K562 (cell line): ENCODE results near the gene FBXO44. TPM values are rescaled to one million over a fixed set of nuclear protein-coding genes. Genes with fewer than 3 reads are reported as not detected.
A peak's percentile ranks its signal among the peaks of the same experiment; 100 is the strongest.

Experiments used
- ATAC-seq: fragments of 200-7000 bp; cut with Tn5 transposase; 3 replicates; pipeline ENCODE4 v1.9.1; 2020; ENCODE audit warnings: moderate library complexity
- BruUV-seq: library from RNA; stranded (reverse); fragments of 400-500 nt; replicated peaks from 2 replicates; lab custom pipeline; 2021; lab: Mats Ljungman, UMichigan
- CTCF ChIA-PET: fragments of 300-600 bp; formaldehyde crosslinking; extraction: SDS; loops from one replicate; lab custom pipeline; 2021; ENCODE audit warnings: low intra/inter-chr PET ratio; lab: Yijun Ruan, JAX
- POLR2A ChIA-PET: fragments of 300-600, 350-650 bp; sonication (Branson Sonifier 250); formaldehyde crosslinking; extraction: SDS; loops from one replicate; lab custom pipeline; 2021; ENCODE audit warnings: antibody characterized with exemption, inconsistent platforms; lab: Yijun Ruan, JAX
- DNase-seq, 4 experiments: peaks; one replicate each; pipeline versions ENCODE4 v3.0.0 to v3.0.0-alpha.2; 2011 to 2018; ENCODE audit warnings: low spot score in 3 of 4, mixed read lengths in 3 of 4; ENCODE audit errors: extremely low read depth in 1 of 4
- FAIRE-seq: peaks from 2 replicates; lab custom pipeline; 2011; peaks lifted over from hg19 to GRCh38; lab: Jason Lieb, UNC
- H2AFZ ChIP-seq: 2 replicates; pipeline ENCODE4 v1.6.0; 2011; ENCODE audit warnings: low read depth, low read length, control low read depth, inconsistent platforms
- H3K27ac ChIP-seq: fragments of 200-600 bp; 3 replicates; pipeline ENCODE4 v1.8.0; 2011; ENCODE audit warnings: low read depth, mild to moderate bottlenecking, control low read depth, inconsistent platforms, low read length, moderate library complexity, mixed read lengths; ENCODE audit errors: extremely low read depth
- H3K27me3 ChIP-seq, 2 experiments: fragments of 300-600 bp in 1 of 2; 2 replicates in 1 of 2; 3 replicates in 1 of 2; pipeline versions ENCODE4 v1.6.0 to v1.8.0; 2011; ENCODE audit warnings: inconsistent platforms in 2 of 2, low read length in 2 of 2, mild to moderate bottlenecking in 1 of 2, mixed read lengths in 1 of 2, moderate library complexity in 1 of 2; ENCODE audit not compliant: control insufficient read depth in 2 of 2, insufficient read depth in 2 of 2
- H3K36me3 ChIP-seq: fragments of 300-600 bp; 3 replicates; pipeline ENCODE4 v1.8.0; 2011; ENCODE audit warnings: mild to moderate bottlenecking, low read length, inconsistent platforms; ENCODE audit not compliant: control insufficient read depth, insufficient read depth
- H3K4me1 ChIP-seq, 2 experiments: fragments of 200-600 bp in 1 of 2; replicated peaks in 1 of 2; 2 replicates in 1 of 2; 3 replicates in 1 of 2; pipeline versions ENCODE4 v1.5.1 to v1.8.0; 2011; ENCODE audit warnings: inconsistent platforms in 2 of 2, low read length in 2 of 2, mild to moderate bottlenecking in 1 of 2, mixed read lengths in 1 of 2, moderate library complexity in 1 of 2; ENCODE audit not compliant: control insufficient read depth in 2 of 2, insufficient read depth in 2 of 2
- H3K4me2 ChIP-seq: 2 replicates; pipeline ENCODE4 v1.6.1; 2011; ENCODE audit warnings: low read length, control low read depth, inconsistent platforms, mixed read lengths; ENCODE audit not compliant: insufficient read depth
- H3K4me3 ChIP-seq: fragments of 200-600 bp; sonication (generic), shearing (Covaris generic); 2 replicates; pipeline ENCODE4 v1.5.1; 2016; ENCODE audit warnings: control low read depth, inconsistent platforms
- H3K79me2 ChIP-seq: fragments of 200-600 bp; 3 replicates; pipeline ENCODE4 v1.8.0; 2011; ENCODE audit warnings: low read length, inconsistent platforms; ENCODE audit not compliant: control insufficient read depth, insufficient read depth
- H3K9ac ChIP-seq, 2 experiments: 2 replicates each; pipeline versions ENCODE4 v1.6.0 to v1.6.1; 2011; ENCODE audit warnings: low read depth in 2 of 2, low read length in 2 of 2, control low read depth in 1 of 2, inconsistent platforms in 1 of 2, mild to moderate bottlenecking in 1 of 2, mixed read lengths in 1 of 2; ENCODE audit not compliant: insufficient read depth in 1 of 2
- H3K9me1 ChIP-seq: one replicate; pipeline ENCODE4 v1.6.0; 2011; ENCODE audit warnings: inconsistent platforms, mild to moderate bottlenecking, low read length, moderate library complexity; ENCODE audit not compliant: control insufficient read depth, insufficient read depth
- H3K9me3 ChIP-seq: replicated peaks from 2 replicates; pipeline ENCODE4 v1.5.1; 2011; ENCODE audit warnings: low read depth, low read length, inconsistent platforms; ENCODE audit not compliant: control insufficient read depth, insufficient read depth
- H4K20me1 ChIP-seq: replicated peaks from 2 replicates; pipeline ENCODE4 v1.6.1; 2011; ENCODE audit warnings: low read length, inconsistent platforms, mixed read lengths; ENCODE audit not compliant: control insufficient read depth, insufficient read depth
- ARID1B ChIP-seq: fragments of 450-650 bp; IDR thresholded peaks from 2 replicates; pipeline ENCODE4 v1.6.1; 2016; ENCODE audit warnings: antibody characterized with exemption, mild to moderate bottlenecking, inconsistent platforms
- ARID3B ChIP-seq: fragments of 250-450 bp; sonication (Bioruptor Pico); IDR thresholded peaks from 2 replicates; pipeline ENCODE4 v1.4.0; 2020; ENCODE audit warnings: borderline replicate concordance
- BRCA1 ChIP-seq, 2 experiments: fragments of 450-650 bp in 1 of 2; sonication (generic) in 1 of 2; formaldehyde crosslinking in 1 of 2; IDR thresholded peaks; 2 replicates each; pipeline versions ENCODE4 v1.5.0 to v1.6.1; 2017 to 2020; ENCODE audit warnings: mild to moderate bottlenecking in 1 of 2, missing genetic modification reagents in 1 of 2
- CBFA2T2 ChIP-seq: fragments of 450-650 bp; conservative IDR thresholded peaks from 2 replicates; pipeline ENCODE4 v1.6.1; 2017; ENCODE audit warnings: mild to moderate bottlenecking
- CCNT2 ChIP-seq: IDR thresholded peaks from 2 replicates; pipeline ENCODE4 v1.6.1; 2011; ENCODE audit warnings: borderline replicate concordance, low read depth, mild to moderate bottlenecking, moderate library complexity, mixed read lengths, low read length; ENCODE audit not compliant: insufficient read length; ENCODE audit errors: extremely low read depth
- HDAC1 ChIP-seq, 2 experiments: fragments of 450-650 bp; IDR thresholded peaks; 2 replicates each; pipeline ENCODE4 v1.6.1; 2016 to 2017; ENCODE audit warnings: inconsistent platforms in 1 of 2, mild to moderate bottlenecking in 1 of 2, moderate library complexity in 1 of 2
- ILK ChIP-seq: fragments of 450-650 bp; IDR thresholded peaks from 2 replicates; pipeline ENCODE4 v1.6.1; 2016; ENCODE audit warnings: missing genetic modification characterization, low read depth, mild to moderate bottlenecking, missing compliant biosample characterization, moderate library complexity, borderline replicate concordance
- NFYB ChIP-seq: IDR thresholded peaks from 2 replicates; pipeline ENCODE4 v1.6.1; 2011; ENCODE audit warnings: mild to moderate bottlenecking, moderate library complexity; ENCODE audit not compliant: insufficient read length; ENCODE audit errors: extremely low read depth
- NR2C1 ChIP-seq, 2 experiments: fragments of 450-650 bp; IDR thresholded peaks; 2 replicates each; pipeline ENCODE4 v1.6.1; 2017; ENCODE audit warnings: mild to moderate bottlenecking in 2 of 2, antibody characterized with exemption in 1 of 2, inconsistent platforms in 1 of 2, missing compliant biosample characterization in 1 of 2, missing genetic modification characterization in 1 of 2
- NR3C1 ChIP-seq: sonication (generic); formaldehyde crosslinking; IDR thresholded peaks from 2 replicates; pipeline ENCODE4 v1.8.1; 2022; ENCODE audit warnings: missing genetic modification reagents
- RCOR1 ChIP-seq, 2 experiments: IDR thresholded peaks; 2 replicates each; pipeline ENCODE4 v1.6.1; 2012; ENCODE audit warnings: low read depth in 2 of 2, low read length in 2 of 2, borderline replicate concordance in 1 of 2, improper control_type of control experiment in 1 of 2
- RFX1 ChIP-seq: fragments of 450-650 bp; IDR thresholded peaks from 2 replicates; pipeline ENCODE4 v1.6.1; 2016; ENCODE audit warnings: mild to moderate bottlenecking, moderate library complexity
- SAP30 ChIP-seq: fragments of 200-600 bp; sonication (generic); IDR thresholded peaks from 2 replicates; pipeline ENCODE4 v1.6.1; 2012; ENCODE audit warnings: borderline replicate concordance, low read depth, mild to moderate bottlenecking, moderate library complexity, low read length, control low read depth, inconsistent platforms; ENCODE audit not compliant: insufficient read depth, poor library complexity, severe bottlenecking
- SMAD2 ChIP-seq: fragments of 150-350 bp; IDR thresholded peaks from 2 replicates; pipeline ENCODE4 v1.6.1; 2014; ENCODE audit warnings: low read depth, mild to moderate bottlenecking, low read length
- ZNF174 ChIP-seq: fragments of 250-450 bp; sonication (Bioruptor Pico); IDR thresholded peaks from 2 replicates; pipeline ENCODE4 v1.4.0; 2020; ENCODE audit warnings: mild to moderate bottlenecking
- ZNF184 ChIP-seq: sonication (generic); formaldehyde crosslinking; IDR thresholded peaks from 2 replicates; pipeline ENCODE4 v1.5.0; 2020; ENCODE audit warnings: missing genetic modification reagents
- WGBS: fragments of 100-300 bp; shearing (Covaris generic); methylation state at CpG from one replicate; pipeline ENCODE4 v1.1.6; 2016; ENCODE audit warnings: low coverage, mixed read lengths; ENCODE audit not compliant: insufficient coverage; ENCODE audit errors: missing lambda C conversion rate; 5-methylcytosine and 5-hydroxymethylcytosine counted together
- in situ Hi-C: fragments of 300-500 bp; cut with MboI; formaldehyde crosslinking; loops from 4 replicates; pipeline ENCODE4 v1.15.0; 2018; ENCODE audit warnings: inconsistent platforms, mixed read lengths
- intact Hi-C: fragments of 100-400 bp; cut with micrococcal nuclease; formaldehyde crosslinking; loops from 2 replicates; pipeline ENCODE4 v1.14.2; 2022
- polyA plus RNA-seq, 8 experiments: library from polyadenylated mRNA; depleted of rRNA in 4 of 8; stranded (reverse) in 5 of 8; unstranded in 3 of 8; fragments of >200 nt; fragmentation: Nextera tagmentation in 2 of 8; fragmentation: Illumina TruSeq in 1 of 8; extraction: Ambion mirVana in 2 of 8; extraction: Trizol in 1 of 8; gene quantifications; 2 replicates each; pipeline versions ENCODE4 v1.2.1 to v1.2.3, GENCODE V29; 2011 to 2014; ENCODE audit warnings: inconsistent platforms in 1 of 8, missing spikeins in 1 of 8
- total RNA-seq, 7 experiments: library from RNA; depleted of rRNA in 6 of 7; stranded (reverse); fragments of >200 nt in 6 of 7; fragmentation: Illumina TruSeq in 2 of 7; extraction: Trizol in 2 of 7; gene quantifications; 2 replicates each; pipeline versions ENCODE4 v1.2.1 to v1.2.3, GENCODE V29; 2011 to 2021; ENCODE audit warnings: low replicate concordance in 1 of 7
- TF ChIP-seq, protein P1 (sequence below), 2 experiments: fragments of 450-650 bp; IDR thresholded peaks; 2 replicates each; pipeline ENCODE4 v1.6.1; 2016
- TF ChIP-seq, protein P2 (sequence below): sonication (generic); formaldehyde crosslinking; IDR thresholded peaks from 2 replicates; pipeline ENCODE4 v1.8.0; 2022; ENCODE audit warnings: mild to moderate bottlenecking, missing genetic modification reagents

The FBXO44 gene
- total and polyA plus RNA-seq, 9 of the 15 experiments (the other 6 are each of a cell fraction or from before 2014, with no cell fraction given), result 0.69 to 20.9 (median 6.7) TPM

DNA sequence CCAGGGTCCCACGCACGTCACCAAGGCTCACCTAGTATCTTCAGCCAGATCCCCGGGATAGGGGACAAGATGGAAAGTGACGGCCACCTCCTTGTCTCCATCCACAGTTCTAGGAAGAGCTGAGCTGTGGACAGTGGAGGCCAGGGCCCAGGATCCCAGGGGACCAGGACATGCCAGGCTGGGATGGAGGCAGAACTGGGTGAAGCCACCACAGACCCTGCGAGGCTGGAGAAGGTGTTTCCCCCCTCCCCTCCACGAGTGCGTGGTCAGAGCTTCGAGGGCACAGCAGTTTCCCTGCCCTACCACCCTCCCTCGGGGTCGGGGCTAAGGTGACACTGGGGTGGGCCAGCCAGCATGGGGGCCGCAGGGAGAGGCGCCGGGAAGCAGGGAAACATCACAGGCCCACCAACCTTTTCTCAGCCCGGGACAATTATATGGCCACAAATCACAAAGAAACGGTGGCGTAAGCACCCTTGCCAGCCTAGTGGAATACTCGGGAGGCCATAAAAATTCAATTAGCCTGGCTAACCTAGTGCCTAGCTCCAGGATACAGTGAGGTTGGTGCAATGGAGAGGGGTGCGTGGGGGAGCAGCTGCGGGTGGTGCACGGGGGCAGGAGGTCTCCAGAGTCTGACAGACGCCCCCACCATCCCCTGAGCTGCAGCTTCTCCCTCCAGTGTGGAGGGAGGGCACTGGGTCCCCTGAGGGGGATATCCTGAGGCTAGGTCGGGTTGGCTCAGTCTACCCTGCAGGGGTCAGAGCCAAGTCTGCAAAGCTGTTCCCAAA is 50.2 kb downstream of the FBXO44 start:
- Histone ChIP-seq H3K9ac (peak overlapping the region in 1 of 2 experiments; percentile 80; a peak in 2 of 4 replicates), H3K79me2 (no peaks in the 10 kb centered on the region), H2AFZ (no peak overlapping the region), H3K27ac (no peak overlapping the region), H3K4me3 (no peak overlapping the region), H3K9me1 (no peaks in the 10 kb centered on the region), H3K36me3 (no peaks in the 10 kb centered on the region), H4K20me1 (no peaks in the 10 kb centered on the region), H3K27me3 (peaks cover 2 to 16% of the 10 kb centered on the region in 2 experiments; a peak in 3 of 5 replicates), H3K4me2 (no peak overlapping the region), H3K9me3 (no peaks in the 10 kb centered on the region), H3K4me1 (peaks cover 25 to 61% of the 10 kb centered on the region in 2 experiments)
- no peak for ATAC-seq
- BruUV-seq, result no TSS peak
- 36% methylated on average over 22 of the region's 22 CpGs for WGBS
- no peak for FAIRE-seq
- intact Hi-C loops, result loop anchor here (5.0 kb wide), 1 partner anchor 33 kb away; no protein-coding TSS in a partner anchor
- CTCF ChIA-PET, result no interaction called here
- POLR2A ChIA-PET, result interaction anchor here (0.6 to 1.6 kb wide), 10 partner anchors 8 to 962 kb away, joined by 3 to 6 read pairs (median 4); no protein-coding TSS in a partner anchor
- in situ Hi-C loops, result no loop called here
- DNase-seq, result no peak
- TF ChIP-seq RCOR1 (IDR thresholded peaks at IDR 0.05; ENCODE audit: borderline replicate concordance in 1 of 2, low read depth in 2 of 2, low read length in 2 of 2), result no peak
- no peak for TF ChIP-seq ZNF184 (CRISPR knock-in tag)
- TF ChIP-seq HDAC1 (IDR thresholded peaks at IDR 0.05), result no peak
- TF ChIP-seq, protein P1, sequence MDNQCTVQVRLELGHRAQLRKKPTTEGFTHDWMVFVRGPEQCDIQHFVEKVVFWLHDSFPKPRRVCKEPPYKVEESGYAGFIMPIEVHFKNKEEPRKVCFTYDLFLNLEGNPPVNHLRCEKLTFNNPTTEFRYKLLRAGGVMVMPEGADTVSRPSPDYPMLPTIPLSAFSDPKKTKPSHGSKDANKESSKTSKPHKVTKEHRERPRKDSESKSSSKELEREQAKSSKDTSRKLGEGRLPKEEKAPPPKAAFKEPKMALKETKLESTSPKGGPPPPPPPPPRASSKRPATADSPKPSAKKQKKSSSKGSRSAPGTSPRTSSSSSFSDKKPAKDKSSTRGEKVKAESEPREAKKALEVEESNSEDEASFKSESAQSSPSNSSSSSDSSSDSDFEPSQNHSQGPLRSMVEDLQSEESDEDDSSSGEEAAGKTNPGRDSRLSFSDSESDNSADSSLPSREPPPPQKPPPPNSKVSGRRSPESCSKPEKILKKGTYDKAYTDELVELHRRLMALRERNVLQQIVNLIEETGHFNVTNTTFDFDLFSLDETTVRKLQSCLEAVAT (IDR thresholded peaks at IDR 0.05), result no peak
- no peak for TF ChIP-seq SAP30
- TF ChIP-seq BRCA1 (IDR thresholded peaks at IDR 0.05), result no peak
- no peak for TF ChIP-seq BRCA1 (CRISPR knock-in tag; IDR thresholded peaks at IDR 0.05)
- TF ChIP-seq ARID3B (CRISPR knock-in tag), result no peak
- TF ChIP-seq CBFA2T2, result no peak
- TF ChIP-seq ARID1B, result no peak
- TF ChIP-seq NR2C1 (IDR thresholded peaks at IDR 0.05), result no peak
- no peak for TF ChIP-seq NR2C1 (tag; IDR thresholded peaks at IDR 0.05)
- no peak for TF ChIP-seq RFX1
- no peak for TF ChIP-seq SMAD2
- no peak for TF ChIP-seq NR3C1 (CRISPR knock-in tag)
- TF ChIP-seq CCNT2, result no peak
- no peak for TF ChIP-seq NFYB
- TF ChIP-seq, protein P2, sequence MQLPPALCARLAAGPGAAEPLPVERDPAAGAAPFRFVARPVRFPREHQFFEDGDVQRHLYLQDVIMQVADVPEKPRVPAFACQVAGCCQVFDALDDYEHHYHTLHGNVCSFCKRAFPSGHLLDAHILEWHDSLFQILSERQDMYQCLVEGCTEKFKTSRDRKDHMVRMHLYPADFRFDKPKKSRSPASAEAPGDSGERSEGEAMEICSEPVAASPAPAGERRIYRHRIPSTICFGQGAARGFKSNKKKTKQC (CRISPR knock-in tag), result no peak
- TF ChIP-seq ILK (tag), result no peak
- TF ChIP-seq ZNF174 (CRISPR knock-in tag), result no peak
